ENCODE data around the gene CAP1.
"Not testable (repeated sequence)": the region's sequence is repeated elsewhere in the genome, so short reads cannot be mapped to it uniquely, and the experiment has no call there.

CAP1 gene

GRCh38 chr1:40040511-40041465, at the start of gene CAP1:
CAP1 (plus strand) TSS chr1:40040729; CDS start chr1:40059347, 18,618 bp downstream.
- DNase-seq, result peak; percentile 100

- DNase-seq, result no peak
Measured at GRCh38 chr1:39992234-39992633, 48.3 kb upstream of the CAP1 start.

GRCh38 chr1:39992888-39993287, 47.6 kb upstream of the CAP1 start:
- no peak for DNase-seq

- DNase-seq, result no peak
Measured at GRCh38 chr1:39995973-39996393, 44.5 kb upstream of the CAP1 start.

GRCh38 chr1:39996396-39997004, 44.0 kb upstream of the CAP1 start:
- no peak for DNase-seq

- DNase-seq, result no peak
Measured at GRCh38 chr1:40001456-40001855, 39.1 kb upstream of the CAP1 start.

- DNase-seq, result no peak
Measured at GRCh38 chr1:40003156-40004093, 37.1 kb upstream of the CAP1 start.

GRCh38 chr1:40004857-40005256, 35.7 kb upstream of the CAP1 start:
- DNase-seq, result no peak

- DNase-seq, result not testable (repeated sequence)
Measured at GRCh38 chr1:40007481-40008034, 33.0 kb upstream of the CAP1 start.

GRCh38 chr1:40011198-40011597, 29.3 kb upstream of the CAP1 start:
- DNase-seq, result no peak

GRCh38 chr1:40014253-40014706, 26.2 kb upstream of the CAP1 start:
- DNase-seq, result peak; percentile 24

GRCh38 chr1:40014812-40015594, 25.5 kb upstream of the CAP1 start:
- peak; percentile 70 for DNase-seq

GRCh38 chr1:40017951-40018575, 22.5 kb upstream of the CAP1 start:
- no peak for DNase-seq

GRCh38 chr1:40020447-40021085, 20.0 kb upstream of the CAP1 start:
- DNase-seq, result no peak

- DNase-seq, result no peak
Measured at GRCh38 chr1:40023379-40023944, 17.1 kb upstream of the CAP1 start.

- DNase-seq, result no peak
Measured at GRCh38 chr1:40024671-40025070, 15.9 kb upstream of the CAP1 start.

- DNase-seq, result no peak
Measured at GRCh38 chr1:40027647-40028046, 12.9 kb upstream of the CAP1 start.

- no peak for DNase-seq
Measured at GRCh38 chr1:40029608-40030007, 10.9 kb upstream of the CAP1 start.

- DNase-seq, result no peak
Measured at GRCh38 chr1:40030528-40031135, 9.9 kb upstream of the CAP1 start.

Measured in activated CD4-positive, alpha-beta T cell treated with anti-CD3 and anti-CD28 coated beads, Interleukin-2, amount 50 U/mL, for 16 hours (primary cell).